Caco-2 (cell line): ENCODE measurements around the gene CHEK2. TPM values are rescaled to one million over a fixed set of nuclear protein-coding genes. Genes with fewer than 3 reads are reported as not detected.

ENCODE experiments used
- BruUV-seq: library from RNA; stranded (reverse); fragments of 400-500 nt; replicated peaks from 2 replicates; lab custom pipeline; 2021; lab: Mats Ljungman, UMichigan
- CTCF ChIA-PET: fragments of 300-600 bp; sonication (Branson Sonifier 250); formaldehyde crosslinking; loops from one replicate; lab custom pipeline; 2022; ENCODE audit warnings: antibody characterized with exemption; lab: Charles Lee
- POLR2A ChIA-PET: fragments of 300-600 bp; sonication (Branson Sonifier 250); formaldehyde crosslinking; loops from one replicate; lab custom pipeline; 2022; ENCODE audit warnings: antibody characterized with exemption; lab: Charles Lee
- DNase-seq, 2 experiments: peaks; one replicate each; pipeline versions ENCODE4 v3.0.0 to v3.0.0-alpha.2; 2020 to 2022
- H3K27me3 ChIP-seq: replicated peaks from 2 replicates; pipeline ENCODE4 v1.6.0; 2011; ENCODE audit warnings: low read length; ENCODE audit not compliant: control insufficient read depth, insufficient read depth
- H3K36me3 ChIP-seq: 2 replicates; pipeline ENCODE4 v1.5.1; 2011; ENCODE audit warnings: low read length; ENCODE audit not compliant: control insufficient read depth, insufficient read depth
- H3K4me1 ChIP-seq: fragments of 250-450 bp; sonication (Bioruptor Pico); 2 replicates; pipeline ENCODE4 v1.5.1; 2020; ENCODE audit warnings: mild to moderate bottlenecking
- H3K4me3 ChIP-seq: 2 replicates; pipeline ENCODE4 v1.5.1; 2011; ENCODE audit warnings: low read depth, mild to moderate bottlenecking, control low read depth, low read length
- H3K9me3 ChIP-seq: fragments of 250-450 bp; sonication (Bioruptor Pico); 2 replicates; pipeline ENCODE4 v1.5.1; 2020; ENCODE audit warnings: mild to moderate bottlenecking, moderate library complexity
- H3K27ac Mint-ChIP-seq: one replicate; pipeline ENCODE4 v1.8.0; 2022; ENCODE audit warnings: mixed read lengths; ENCODE audit not compliant: unreplicated experiment
- H3K27me3 Mint-ChIP-seq: one replicate; pipeline ENCODE4 v1.8.0; 2022; ENCODE audit warnings: mixed read lengths; ENCODE audit not compliant: insufficient read depth, unreplicated experiment
- H3K36me3 Mint-ChIP-seq: one replicate; pipeline ENCODE4 v1.8.0; 2022; ENCODE audit warnings: mild to moderate bottlenecking, mixed read lengths; ENCODE audit not compliant: insufficient read depth, unreplicated experiment
- H3K4me1 Mint-ChIP-seq: one replicate; pipeline ENCODE4 v1.8.0; 2022; ENCODE audit warnings: low read depth, mixed read lengths; ENCODE audit not compliant: unreplicated experiment
- H3K4me3 Mint-ChIP-seq: one replicate; pipeline ENCODE4 v1.8.0; 2022; ENCODE audit warnings: mild to moderate bottlenecking, moderate library complexity, mixed read lengths; ENCODE audit not compliant: unreplicated experiment
- H3K9me3 Mint-ChIP-seq: one replicate; pipeline ENCODE4 v1.8.0; 2022; ENCODE audit warnings: mixed read lengths; ENCODE audit not compliant: unreplicated experiment
- CTCF ChIP-seq, 2 experiments: fragments of 200-600 bp in 1 of 2; IDR thresholded peaks; 1 replicate in 1 of 2; 2 replicates in 1 of 2; pipeline versions ENCODE4 v1.5.1 to v1.8.0; 2011 to 2022; ENCODE audit warnings: antibody characterized with exemption in 1 of 2, control low read depth in 1 of 2, inconsistent platforms in 1 of 2, low read depth in 1 of 2, low read length in 1 of 2, mild to moderate bottlenecking in 1 of 2, moderate library complexity in 1 of 2; ENCODE audit not compliant: insufficient read depth in 1 of 2, severe bottlenecking in 1 of 2, unreplicated experiment in 1 of 2
- intact Hi-C: fragments of 100-400 bp; cut with micrococcal nuclease; formaldehyde crosslinking; loops from one replicate; pipeline ENCODE4 v1.10.0; 2022; ENCODE audit not compliant: unreplicated experiment
- total RNA-seq: library from RNA; stranded (reverse); gene quantifications from 2 replicates; pipeline ENCODE4 v1.2.3, GENCODE V29; 2022

The CHEK2 gene
- total RNA-seq, 1 experiment from 2014 or later: 38.0 TPM

GRCh38 chr22:28674121-28674563 is 67.5 kb downstream of the CHEK2 start:
- Mint-ChIP-seq H3K36me3 (no peaks in the 10 kb centered on the region), H3K9me3 (peaks cover 9% of the 10 kb centered on the region)
- CTCF ChIA-PET: no interaction called here

DNA sequence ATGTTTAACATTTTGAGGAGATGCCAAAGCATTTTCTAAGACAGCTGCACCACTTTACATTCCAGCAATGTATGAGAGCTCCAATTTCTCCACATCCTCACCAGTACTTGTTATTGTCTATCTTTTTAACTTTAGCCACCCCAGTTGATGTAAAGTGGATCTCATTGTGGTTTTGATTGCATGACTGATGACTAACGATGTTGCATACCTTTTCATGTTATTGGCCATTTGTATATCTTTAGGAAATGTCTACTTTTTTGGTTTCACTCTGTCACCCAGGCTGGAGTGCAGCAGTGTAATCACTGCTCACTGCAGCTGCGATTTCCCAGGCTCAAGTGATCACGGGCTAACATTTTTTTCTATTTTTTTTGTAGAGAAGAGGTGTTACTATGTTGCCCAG is 70.9 kb downstream of the CHEK2 start:
- intact Hi-C loops: no loop called here
- Mint-ChIP-seq H3K4me3 (no peak overlapping the region), H3K4me1 (no peaks in the 10 kb centered on the region), H3K27me3 (no peaks in the 10 kb centered on the region), H3K36me3 (no peaks in the 10 kb centered on the region), H3K9me3 (peaks cover 9% of the 10 kb centered on the region), H3K27ac (no peak overlapping the region)
- CTCF ChIA-PET: no interaction called here
- H3K4me3 ChIP-seq: no peak overlapping the region
- POLR2A ChIA-PET: no interaction called here
- TF ChIP-seq CTCF (IDR thresholded peaks at IDR 0.05; ENCODE audit: insufficient read depth in 1 of 2, low read depth in 1 of 2, low read length in 1 of 2, severe bottlenecking in 1 of 2, unreplicated experiment in 1 of 2): no peak
- no peaks in the 10 kb centered on the region for H3K4me1 ChIP-seq
- no TSS peak for BruUV-seq
- DNase-seq: no peak
- no peaks in the 10 kb centered on the region for H3K36me3 ChIP-seq
- H3K9me3 ChIP-seq: 0 out of 2 replicates have a peak, but pooled peaks cover 3% of the 10 kb centered on the region
- no peaks in the 10 kb centered on the region for H3K27me3 ChIP-seq

More at GRCh38 chr22:28674121-28674563, 67.5 kb downstream of the CHEK2 start:
- no peak for TF ChIP-seq CTCF (IDR thresholded peaks at IDR 0.05; ENCODE audit: insufficient read depth in 1 of 2, low read depth in 1 of 2, low read length in 1 of 2, severe bottlenecking in 1 of 2, unreplicated experiment in 1 of 2)
- intact Hi-C loops: no loop called here
- Mint-ChIP-seq H3K27ac (no peak overlapping the region), H3K4me3 (no peak overlapping the region), H3K4me1 (no peaks in the 10 kb centered on the region), H3K27me3 (no peaks in the 10 kb centered on the region)
- Histone ChIP-seq H3K36me3 (no peaks in the 10 kb centered on the region), H3K4me3 (no peak overlapping the region), H3K9me3 (0 out of 2 replicates have a peak, but pooled peaks cover 3% of the 10 kb centered on the region), H3K4me1 (no peaks in the 10 kb centered on the region), H3K27me3 (no peaks in the 10 kb centered on the region)
- BruUV-seq: no TSS peak
- POLR2A ChIA-PET: no interaction called here
- no peak for DNase-seq

DNA sequence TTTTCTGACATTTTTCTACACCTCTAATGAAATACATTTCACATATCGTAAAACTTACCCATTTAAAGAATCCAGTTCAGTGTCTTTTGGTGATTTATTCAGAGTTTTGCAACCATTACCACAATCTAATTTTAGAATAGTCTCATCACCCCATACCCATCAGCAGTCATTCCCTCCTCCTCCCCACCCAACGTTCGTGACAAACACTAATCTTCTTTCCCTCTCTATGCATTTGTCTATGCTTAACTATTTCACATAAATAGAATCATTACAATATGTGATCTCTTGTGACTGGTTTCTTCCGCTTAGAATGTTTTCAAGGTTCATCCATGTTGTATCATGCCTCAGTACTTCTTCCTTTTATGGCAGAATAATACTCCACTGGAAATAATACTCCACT is 71.5 kb downstream of the CHEK2 start:
- ChIA-PET POLR2A (no interaction called here), CTCF (no interaction called here)
- BruUV-seq: no TSS peak
- no peak overlapping the region for H3K4me3 Mint-ChIP-seq
- Histone ChIP-seq H3K4me3 (no peak overlapping the region), H3K27me3 (no peaks in the 10 kb centered on the region), H3K9me3 (0 out of 2 replicates have a peak, but pooled peaks cover 3% of the 10 kb centered on the region), H3K4me1 (no peaks in the 10 kb centered on the region), H3K36me3 (no peaks in the 10 kb centered on the region)
- no peaks in the 10 kb centered on the region for H3K36me3 Mint-ChIP-seq
- H3K9me3 Mint-ChIP-seq: peaks cover 9% of the 10 kb centered on the region
- no peak for TF ChIP-seq CTCF (IDR thresholded peaks at IDR 0.05; ENCODE audit: insufficient read depth in 1 of 2, low read depth in 1 of 2, low read length in 1 of 2, severe bottlenecking in 1 of 2, unreplicated experiment in 1 of 2)
- H3K27me3 Mint-ChIP-seq: no peaks in the 10 kb centered on the region
- H3K4me1 Mint-ChIP-seq: no peaks in the 10 kb centered on the region
- H3K27ac Mint-ChIP-seq: no peak overlapping the region
- intact Hi-C loops: no loop called here
- DNase-seq: no peak
